ENCODE data around the gene GCSH. TPM values are rescaled to one million over a fixed set of nuclear protein-coding genes. Genes with fewer than 3 reads are reported as not detected.
A peak's percentile ranks its signal among the peaks of the same experiment; 100 is the strongest.

Gene GCSH
- total and polyA plus RNA-seq, 4 donors, result 16.3 to 31.5 (median 21.7) TPM

- Histone ChIP-seq H3K9ac (ENCODE audit: insufficient read depth in 1 of 2, low read length in 2 of 2) (no peak overlapping the region), H3K4me3 (no peak overlapping the region), H3K27me3 (ENCODE audit: control insufficient read depth in 3 of 3, insufficient read depth in 3 of 3, low read length in 2 of 3) (no peaks in the 10 kb centered on the region), H3K27ac (ENCODE audit: low read depth in 1 of 2, low read length in 1 of 2) (no peak overlapping the region), H3K4me1 (ENCODE audit: control insufficient read depth in 5 of 5, insufficient read depth in 5 of 5, low read length in 5 of 5) (peaks cover 0 to 4% (median 0%) of the 10 kb centered on the region in 5 donors), H3K9me3 (ENCODE audit: control insufficient read depth in 4 of 4, insufficient read depth in 3 of 4, low read length in 3 of 4) (no peaks in the 10 kb centered on the region), H3K36me3 (ENCODE audit: control insufficient read depth in 4 of 4, insufficient read depth in 4 of 4, low read length in 4 of 4) (no peaks in the 10 kb centered on the region)
- no peak for DNase-seq
- no peak for ATAC-seq (ENCODE audit: insufficient read depth, low FRiP score)
- no peak for TF ChIP-seq CTCF (IDR thresholded peaks at IDR 0.05; ENCODE audit: control extremely low read depth, extremely low read depth)
These were observed 3.8 kb upstream of the GCSH start for GRCh38 chr16:81099958-81100357.

- whole genome bisulfite sequencing, 2 donors, result 94 to 95% methylated on average over 6 of the region's 6 CpGs
These were observed 1.0 kb upstream of the GCSH start for GRCh38 chr16:81097230-81097629.

DNA sequence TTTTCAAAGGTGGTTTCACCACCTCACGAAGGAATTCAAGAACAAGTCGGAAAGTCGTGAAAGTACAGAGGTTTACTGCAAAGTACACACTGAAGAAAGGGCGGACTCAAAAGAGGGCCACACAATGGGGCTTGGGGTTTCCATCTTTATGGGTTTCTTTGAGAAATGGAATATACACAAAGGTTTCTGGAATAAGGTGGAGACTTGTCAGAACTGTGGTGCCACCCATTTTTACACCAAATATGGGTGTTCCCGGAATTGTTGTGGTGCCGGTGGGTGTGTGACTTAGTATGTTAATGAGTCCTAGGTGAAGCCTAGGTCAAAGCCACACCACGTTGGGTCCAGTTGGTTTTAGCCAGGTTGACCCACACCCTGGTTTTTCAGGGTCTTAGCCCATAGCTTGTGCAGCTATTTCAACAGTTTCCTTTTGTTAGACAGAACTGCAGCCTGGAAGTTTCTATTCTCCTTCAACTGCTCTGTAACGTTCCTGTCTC lies 567 bp upstream of the GCSH start:
- ATAC-seq (ENCODE audit: insufficient read depth, low FRiP score), result no peak
- 52 to 55% methylated on average over 8 of the region's 8 CpGs for WGBS, 2 donors
- Histone ChIP-seq H3K9me3 (ENCODE audit: control insufficient read depth in 4 of 4, insufficient read depth in 3 of 4, low read length in 3 of 4) (no peaks in the 10 kb centered on the region), H3K9ac (ENCODE audit: insufficient read depth in 1 of 2, low read length in 2 of 2) (no peak overlapping the region), H3K4me1 (ENCODE audit: control insufficient read depth in 5 of 5, insufficient read depth in 5 of 5, low read length in 5 of 5) (peaks cover 0 to 4% (median 0%) of the 10 kb centered on the region in 5 donors), H3K27ac (ENCODE audit: low read depth in 1 of 2, low read length in 1 of 2) (peak overlapping the region; percentile 40 to 52), H3K4me3 (no peak overlapping the region), H3K27me3 (ENCODE audit: control insufficient read depth in 3 of 3, insufficient read depth in 3 of 3, low read length in 2 of 3) (no peaks in the 10 kb centered on the region), H3K36me3 (ENCODE audit: control insufficient read depth in 4 of 4, insufficient read depth in 4 of 4, low read length in 4 of 4) (no peaks in the 10 kb centered on the region)
- TF ChIP-seq CTCF (IDR thresholded peaks at IDR 0.05; ENCODE audit: control extremely low read depth, extremely low read depth), result no peak
- DNase-seq, result no peak

More at GRCh38 chr16:81097230-81097629, 1.0 kb upstream of the GCSH start:
- Histone ChIP-seq H3K4me3 (no peak overlapping the region), H3K9me3 (ENCODE audit: control insufficient read depth in 4 of 4, insufficient read depth in 3 of 4, low read length in 3 of 4) (no peaks in the 10 kb centered on the region), H3K9ac (ENCODE audit: insufficient read depth in 1 of 2, low read length in 2 of 2) (no peak overlapping the region), H3K36me3 (ENCODE audit: control insufficient read depth in 4 of 4, insufficient read depth in 4 of 4, low read length in 4 of 4) (no peaks in the 10 kb centered on the region), H3K27me3 (ENCODE audit: control insufficient read depth in 3 of 3, insufficient read depth in 3 of 3, low read length in 2 of 3) (no peaks in the 10 kb centered on the region), H3K27ac (ENCODE audit: low read depth in 1 of 2, low read length in 1 of 2) (no peak overlapping the region), H3K4me1 (ENCODE audit: control insufficient read depth in 5 of 5, insufficient read depth in 5 of 5, low read length in 5 of 5) (peaks cover 0 to 4% (median 0%) of the 10 kb centered on the region in 5 donors)
- no peak for ATAC-seq (ENCODE audit: insufficient read depth, low FRiP score)
- no peak for TF ChIP-seq CTCF (IDR thresholded peaks at IDR 0.05; ENCODE audit: control extremely low read depth, extremely low read depth)
- DNase-seq, result no peak

- no peak for TF ChIP-seq CTCF (IDR thresholded peaks at IDR 0.05; ENCODE audit: control extremely low read depth, extremely low read depth)
- Histone ChIP-seq H3K36me3 (ENCODE audit: control insufficient read depth in 4 of 4, insufficient read depth in 4 of 4, low read length in 4 of 4) (no peaks in the 10 kb centered on the region), H3K4me3 (peak overlapping the region; percentile 69), H3K27ac (ENCODE audit: low read depth in 1 of 2, low read length in 1 of 2) (peak overlapping the region; percentile 79 to 84), H3K9ac (ENCODE audit: insufficient read depth in 1 of 2, low read length in 2 of 2) (peak overlapping the region; percentile 61 to 65), H3K4me1 (ENCODE audit: control insufficient read depth in 5 of 5, insufficient read depth in 5 of 5, low read length in 5 of 5) (peaks cover 0 to 4% (median 0%) of the 10 kb centered on the region in 5 donors), H3K9me3 (ENCODE audit: control insufficient read depth in 4 of 4, insufficient read depth in 3 of 4, low read length in 3 of 4) (no peaks in the 10 kb centered on the region), H3K27me3 (ENCODE audit: control insufficient read depth in 3 of 3, insufficient read depth in 3 of 3, low read length in 2 of 3) (no peaks in the 10 kb centered on the region)
- WGBS, 2 donors, result 0 to 1% methylated on average over 22 of the region's 22 CpGs
- ATAC-seq (ENCODE audit: insufficient read depth, low FRiP score), result no peak
- no peak for DNase-seq
These were observed 592 bp downstream of the GCSH start for GRCh38 chr16:81095653-81095952.

Measured in lung (tissue), 12 donors.